Panc1 (cell line): ENCODE measurements around the gene SRRM5. TPM values are rescaled to one million over a fixed set of nuclear protein-coding genes. Genes with fewer than 3 reads are reported as not detected.

Experiments
- ATAC-seq: fragments of 200-7000 bp; cut with Tn5 transposase; 2 replicates; pipeline ENCODE4 v1.9.1; 2020; ENCODE audit warnings: mild to moderate bottlenecking, moderate library complexity
- BruUV-seq: library from RNA; stranded (reverse); fragments of 400-500 nt; replicated peaks from 2 replicates; lab custom pipeline; 2021; lab: Mats Ljungman, UMichigan
- CTCF ChIA-PET: fragments of 300-600 bp; sonication (Branson Sonifier 250); formaldehyde crosslinking; loops from one replicate; lab custom pipeline; 2022; ENCODE audit warnings: antibody characterized with exemption; lab: Charles Lee
- POLR2A ChIA-PET: fragments of 300-600 bp; sonication (Branson Sonifier 250); formaldehyde crosslinking; loops from one replicate; lab custom pipeline; 2022; ENCODE audit warnings: antibody characterized with exemption; lab: Charles Lee
- DNase-seq: peaks from one replicate; pipeline ENCODE4 v3.0.0-alpha.2; 2010; ENCODE audit warnings: low read depth, low spot score
- H3K27ac ChIP-seq: 2 replicates; pipeline ENCODE4 v1.5.1; 2011; ENCODE audit warnings: mild to moderate bottlenecking, low read length, inconsistent platforms
- H3K27me3 ChIP-seq: fragments of 200-500 bp; sonication (Bioruptor generic); 2 replicates; pipeline ENCODE4 v1.6.0; 2014; ENCODE audit warnings: low read length, inconsistent platforms; ENCODE audit not compliant: control insufficient read depth, insufficient read depth
- H3K36me3 ChIP-seq: fragments of 200-500 bp; sonication (Bioruptor generic); 2 replicates; pipeline ENCODE4 v1.5.1; 2014; ENCODE audit warnings: inconsistent platforms, mild to moderate bottlenecking, low read length, moderate library complexity; ENCODE audit not compliant: control insufficient read depth, insufficient read depth
- H3K4me1 ChIP-seq: 2 replicates; pipeline ENCODE4 v1.5.1; 2011; ENCODE audit warnings: inconsistent platforms, mild to moderate bottlenecking, low read length, moderate library complexity; ENCODE audit not compliant: control insufficient read depth, insufficient read depth
- H3K4me3 ChIP-seq, 2 experiments: 2 replicates each; pipeline ENCODE4 v1.5.1; 2011 to 2012; ENCODE audit warnings: low read depth in 2 of 2, low read length in 2 of 2, mild to moderate bottlenecking in 2 of 2, inconsistent platforms in 1 of 2, moderate library complexity in 1 of 2
- H3K9me3 ChIP-seq: fragments of 200-500 bp; sonication (Bioruptor generic); 2 replicates; pipeline ENCODE4 v1.5.1; 2014; ENCODE audit warnings: low read depth, mild to moderate bottlenecking, inconsistent platforms, low read length, moderate library complexity; ENCODE audit not compliant: control insufficient read depth, insufficient read depth
- POLR2AphosphoS5 ChIP-seq: IDR thresholded peaks from 2 replicates; pipeline ENCODE4 v1.6.1; 2012; ENCODE audit warnings: mild to moderate bottlenecking, low read depth, low read length, moderate library complexity
- SIN3A ChIP-seq: IDR thresholded peaks from 2 replicates; pipeline ENCODE4 v1.6.1; 2012; ENCODE audit warnings: low read depth, mild to moderate bottlenecking, low read length, moderate library complexity, borderline replicate concordance; ENCODE audit not compliant: insufficient read depth
- TCF7L2 ChIP-seq: IDR thresholded peaks from 2 replicates; pipeline ENCODE4 v1.6.1; 2011; ENCODE audit warnings: mild to moderate bottlenecking, low read depth, low read length, inconsistent platforms
- in situ Hi-C: cut with HindIII; loops from 2 replicates; pipeline ENCODE4 v1.10.0; 2016; ENCODE audit warnings: low sequenced_read_pairs, low pct_unique_long_range_greater_than_20kb
- intact Hi-C: fragments of 100-400 bp; cut with micrococcal nuclease; formaldehyde crosslinking; loops from one replicate; pipeline ENCODE4 v1.10.0; 2022; ENCODE audit not compliant: unreplicated experiment
- total RNA-seq: library from RNA; stranded (reverse); gene quantifications from one replicate; pipeline ENCODE4 v1.2.1, GENCODE V29; 2021; ENCODE audit not compliant: unreplicated experiment
- TF ChIP-seq, protein P1 (sequence below), 2 experiments: IDR thresholded peaks; 2 replicates each; pipeline ENCODE4 v1.6.1; 2011 to 2012; ENCODE audit warnings: low read depth in 2 of 2, control low read depth in 1 of 2, low read length in 1 of 2, mild to moderate bottlenecking in 1 of 2, moderate library complexity in 1 of 2; ENCODE audit not compliant: insufficient read depth in 1 of 2
- TF ChIP-seq, protein P2 (sequence below): fragments of 450-650 bp; IDR thresholded peaks from 2 replicates; pipeline ENCODE4 v1.5.1; 2017; ENCODE audit warnings: mild to moderate bottlenecking

The SRRM5 gene
- total RNA-seq, 1 experiment from 2014 or later = 0.10 TPM

DNA sequence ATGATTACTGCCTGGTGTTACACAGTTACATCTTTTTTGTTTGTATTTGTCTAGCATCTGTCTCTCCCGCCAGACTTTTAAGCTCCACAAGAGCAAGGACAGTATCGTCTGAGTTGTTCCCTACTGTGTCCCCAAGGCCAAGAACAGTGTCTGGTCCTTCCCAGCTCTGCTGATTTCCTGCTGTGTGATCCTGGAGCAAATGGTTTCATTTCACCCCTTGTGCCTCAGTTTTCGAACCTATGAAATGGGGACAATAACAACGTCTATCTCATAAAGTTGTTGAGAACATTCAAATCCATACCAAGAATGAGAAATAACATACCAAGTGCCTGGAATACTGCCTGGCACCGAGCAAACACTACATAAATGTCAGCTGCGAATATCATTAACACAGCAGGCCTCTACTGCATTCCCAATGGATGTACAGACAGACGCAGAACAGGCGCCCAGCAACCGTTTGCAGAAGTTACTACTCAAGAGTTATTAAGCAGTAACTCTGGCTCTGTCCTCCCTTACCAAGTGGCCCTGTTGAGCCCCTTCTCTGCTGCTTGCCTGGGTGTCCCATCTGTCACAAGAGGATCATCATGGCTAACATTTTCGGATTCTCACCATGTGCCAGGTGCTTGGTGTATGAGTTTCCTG lies 48.0 kb upstream of the SRRM5 start:
- intact Hi-C loops = no loop called here
- CTCF ChIA-PET = interaction anchor here (1.4 kb wide), 1 partner anchor 9 kb away, joined by 5 read pairs; no protein-coding TSS in a partner anchor
- DNase-seq = no peak
- in situ Hi-C loops = no loop called here
- ATAC-seq = no peak
- TF ChIP-seq SIN3A (no peak), POLR2AphosphoS5 (no peak), TCF7L2 (no peak)
- TF ChIP-seq, protein P1, sequence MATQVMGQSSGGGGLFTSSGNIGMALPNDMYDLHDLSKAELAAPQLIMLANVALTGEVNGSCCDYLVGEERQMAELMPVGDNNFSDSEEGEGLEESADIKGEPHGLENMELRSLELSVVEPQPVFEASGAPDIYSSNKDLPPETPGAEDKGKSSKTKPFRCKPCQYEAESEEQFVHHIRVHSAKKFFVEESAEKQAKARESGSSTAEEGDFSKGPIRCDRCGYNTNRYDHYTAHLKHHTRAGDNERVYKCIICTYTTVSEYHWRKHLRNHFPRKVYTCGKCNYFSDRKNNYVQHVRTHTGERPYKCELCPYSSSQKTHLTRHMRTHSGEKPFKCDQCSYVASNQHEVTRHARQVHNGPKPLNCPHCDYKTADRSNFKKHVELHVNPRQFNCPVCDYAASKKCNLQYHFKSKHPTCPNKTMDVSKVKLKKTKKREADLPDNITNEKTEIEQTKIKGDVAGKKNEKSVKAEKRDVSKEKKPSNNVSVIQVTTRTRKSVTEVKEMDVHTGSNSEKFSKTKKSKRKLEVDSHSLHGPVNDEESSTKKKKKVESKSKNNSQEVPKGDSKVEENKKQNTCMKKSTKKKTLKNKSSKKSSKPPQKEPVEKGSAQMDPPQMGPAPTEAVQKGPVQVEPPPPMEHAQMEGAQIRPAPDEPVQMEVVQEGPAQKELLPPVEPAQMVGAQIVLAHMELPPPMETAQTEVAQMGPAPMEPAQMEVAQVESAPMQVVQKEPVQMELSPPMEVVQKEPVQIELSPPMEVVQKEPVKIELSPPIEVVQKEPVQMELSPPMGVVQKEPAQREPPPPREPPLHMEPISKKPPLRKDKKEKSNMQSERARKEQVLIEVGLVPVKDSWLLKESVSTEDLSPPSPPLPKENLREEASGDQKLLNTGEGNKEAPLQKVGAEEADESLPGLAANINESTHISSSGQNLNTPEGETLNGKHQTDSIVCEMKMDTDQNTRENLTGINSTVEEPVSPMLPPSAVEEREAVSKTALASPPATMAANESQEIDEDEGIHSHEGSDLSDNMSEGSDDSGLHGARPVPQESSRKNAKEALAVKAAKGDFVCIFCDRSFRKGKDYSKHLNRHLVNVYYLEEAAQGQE (IDR thresholded peaks at IDR 0.05; ENCODE audit: insufficient read depth in 1 of 2, low read depth in 2 of 2, low read length in 1 of 2) = no peak
- TF ChIP-seq, protein P2, sequence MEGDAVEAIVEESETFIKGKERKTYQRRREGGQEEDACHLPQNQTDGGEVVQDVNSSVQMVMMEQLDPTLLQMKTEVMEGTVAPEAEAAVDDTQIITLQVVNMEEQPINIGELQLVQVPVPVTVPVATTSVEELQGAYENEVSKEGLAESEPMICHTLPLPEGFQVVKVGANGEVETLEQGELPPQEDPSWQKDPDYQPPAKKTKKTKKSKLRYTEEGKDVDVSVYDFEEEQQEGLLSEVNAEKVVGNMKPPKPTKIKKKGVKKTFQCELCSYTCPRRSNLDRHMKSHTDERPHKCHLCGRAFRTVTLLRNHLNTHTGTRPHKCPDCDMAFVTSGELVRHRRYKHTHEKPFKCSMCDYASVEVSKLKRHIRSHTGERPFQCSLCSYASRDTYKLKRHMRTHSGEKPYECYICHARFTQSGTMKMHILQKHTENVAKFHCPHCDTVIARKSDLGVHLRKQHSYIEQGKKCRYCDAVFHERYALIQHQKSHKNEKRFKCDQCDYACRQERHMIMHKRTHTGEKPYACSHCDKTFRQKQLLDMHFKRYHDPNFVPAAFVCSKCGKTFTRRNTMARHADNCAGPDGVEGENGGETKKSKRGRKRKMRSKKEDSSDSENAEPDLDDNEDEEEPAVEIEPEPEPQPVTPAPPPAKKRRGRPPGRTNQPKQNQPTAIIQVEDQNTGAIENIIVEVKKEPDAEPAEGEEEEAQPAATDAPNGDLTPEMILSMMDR = no peak
- no peaks in the 10 kb centered on the region for H3K4me1 ChIP-seq
- no peaks in the 10 kb centered on the region for H3K27me3 ChIP-seq
- H3K9me3 ChIP-seq = no peaks in the 10 kb centered on the region
- no peak overlapping the region for H3K27ac ChIP-seq
- no peaks in the 10 kb centered on the region for H3K36me3 ChIP-seq
- no TSS peak for BruUV-seq
- POLR2A ChIA-PET = no interaction called here
- no peak overlapping the region for H3K4me3 ChIP-seq

DNA sequence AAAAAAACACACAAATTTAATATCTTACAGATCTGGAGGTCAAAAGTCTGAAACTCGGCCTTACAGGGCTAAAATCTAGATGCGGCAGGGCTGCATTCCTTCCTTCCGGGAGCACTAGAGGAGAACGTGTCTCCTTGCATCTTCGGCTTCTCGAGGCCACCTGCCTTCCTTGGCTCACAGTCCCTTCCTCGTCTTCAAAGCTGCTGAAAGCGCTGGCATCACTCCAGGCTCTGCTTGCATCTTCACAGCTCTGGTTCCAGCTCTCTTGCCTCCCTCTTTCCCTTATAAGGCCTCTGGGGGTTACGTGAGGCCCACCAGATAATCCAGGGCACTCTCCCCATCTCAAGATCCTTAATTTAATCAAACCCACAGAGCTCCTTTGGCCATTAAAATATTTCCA lies 47.1 kb upstream of the SRRM5 start:
- H3K4me1 ChIP-seq = no peaks in the 10 kb centered on the region
- in situ Hi-C loops = no loop called here
- no peak overlapping the region for H3K4me3 ChIP-seq
- H3K27ac ChIP-seq = no peak overlapping the region
- BruUV-seq = no TSS peak
- intact Hi-C loops = no loop called here
- no peaks in the 10 kb centered on the region for H3K36me3 ChIP-seq
- CTCF ChIA-PET = interaction anchor here (1.4 kb wide), 1 partner anchor 10 kb away, joined by 5 read pairs; no protein-coding TSS in a partner anchor
- H3K9me3 ChIP-seq = no peaks in the 10 kb centered on the region
- DNase-seq (no peak), ATAC-seq (no peak)
- no peaks in the 10 kb centered on the region for H3K27me3 ChIP-seq
- POLR2A ChIA-PET = no interaction called here
- TF ChIP-seq TCF7L2 = no peak
- TF ChIP-seq, protein P2 = no peak
- no peak for TF ChIP-seq SIN3A
- TF ChIP-seq, protein P1 (IDR thresholded peaks at IDR 0.05; ENCODE audit: insufficient read depth in 1 of 2, low read depth in 2 of 2, low read length in 1 of 2) = no peak
- no peak for TF ChIP-seq POLR2AphosphoS5
